GM12878 (cell line): ENCODE data around the gene DMRTC2. TPM values are rescaled to one million over a fixed set of nuclear protein-coding genes. Genes with fewer than 3 reads are reported as not detected.

ENCODE experiments used
- ATAC-seq: fragments of 200-7000 bp; cut with Tn5 transposase; 3 replicates; pipeline ENCODE4 v1.9.1; 2020; ENCODE audit warnings: mild to moderate bottlenecking, moderate library complexity
- BruUV-seq: library from RNA; stranded (reverse); fragments of 400-500 nt; replicated peaks from 2 replicates; lab custom pipeline; 2021; lab: Mats Ljungman, UMichigan
- CTCF ChIA-PET: fragments of 300-600 bp; sonication (Branson Sonifier 250); formaldehyde crosslinking; extraction: SDS; loops from one replicate; lab custom pipeline; 2021; ENCODE audit warnings: inconsistent platforms; lab: Yijun Ruan, JAX
- POLR2A ChIA-PET: fragments of 350-600 bp; formaldehyde crosslinking; extraction: SDS; loops from one replicate; lab custom pipeline; 2021; ENCODE audit warnings: inconsistent platforms; lab: Charles Lee
- RAD21 ChIA-PET: fragments of 300-600 bp; sonication (Branson Sonifier 250); formaldehyde crosslinking; loops from one replicate; lab custom pipeline; 2023; ENCODE audit warnings: antibody characterized with exemption; ENCODE audit not compliant: unreplicated experiment; lab: Charles Lee
- SMC1A ChIA-PET: fragments of 300-600 bp; sonication (Branson Sonifier 250); formaldehyde crosslinking; loops from one replicate; lab custom pipeline; 2023; ENCODE audit not compliant: unreplicated experiment, uncharacterized antibody; lab: Charles Lee
- DNase-seq: peaks from one replicate; pipeline ENCODE4 v3.0.0-alpha.2; 2011; ENCODE audit warnings: low read depth, low spot score
- FAIRE-seq: peaks from 3 replicates; lab custom pipeline; 2011; peaks lifted over from hg19 to GRCh38; lab: Jason Lieb, UNC
- H2AFZ ChIP-seq: 2 replicates; pipeline ENCODE4 v1.6.0; 2011; ENCODE audit warnings: low read depth, low read length, control low read depth; ENCODE audit not compliant: control insufficient read depth
- H3K27ac ChIP-seq: 2 replicates; pipeline ENCODE4 v1.5.1; 2011; ENCODE audit warnings: control low read depth; ENCODE audit not compliant: control insufficient read depth, insufficient read depth
- H3K27me3 ChIP-seq, 2 experiments: replicated peaks in 1 of 2; 2 replicates each; pipeline versions ENCODE4 v1.6.0 to v1.6.1; 2011; ENCODE audit warnings: low read length in 1 of 2; ENCODE audit not compliant: control insufficient read depth in 2 of 2, insufficient read depth in 2 of 2
- H3K36me3 ChIP-seq, 2 experiments: 2 replicates each; pipeline ENCODE4 v1.5.1; 2011; ENCODE audit warnings: low read length in 1 of 2; ENCODE audit not compliant: control insufficient read depth in 2 of 2, insufficient read depth in 2 of 2
- H3K4me1 ChIP-seq: 2 replicates; pipeline ENCODE4 v1.6.1; 2011; ENCODE audit warnings: mild to moderate bottlenecking, low read length, moderate library complexity, mixed read lengths; ENCODE audit not compliant: control insufficient read depth, insufficient read depth
- H3K4me2 ChIP-seq: 2 replicates; pipeline ENCODE4 v1.6.0; 2011; ENCODE audit warnings: control low read depth; ENCODE audit not compliant: control insufficient read depth, insufficient read depth
- H3K4me3 ChIP-seq: fragments of 200-600 bp; sonication (generic); 2 replicates; pipeline ENCODE4 v1.5.1; 2016
- H3K79me2 ChIP-seq: 2 replicates; pipeline ENCODE4 v1.6.0; 2011; ENCODE audit warnings: low read length; ENCODE audit not compliant: control insufficient read depth, insufficient read depth
- H3K9ac ChIP-seq: 2 replicates; pipeline ENCODE4 v1.8.0; 2011; ENCODE audit warnings: low read length, control low read depth, mixed read lengths; ENCODE audit not compliant: control insufficient read depth, insufficient read depth
- H3K9me3 ChIP-seq: replicated peaks from 3 replicates; pipeline ENCODE4 v1.5.1; 2011; ENCODE audit warnings: mild to moderate bottlenecking, low read length; ENCODE audit not compliant: control insufficient read depth, insufficient read depth
- H4K20me1 ChIP-seq: 2 replicates; pipeline ENCODE4 v1.6.0; 2011; ENCODE audit not compliant: control insufficient read depth, insufficient read depth
- E2F4 ChIP-seq: IDR thresholded peaks from 2 replicates; pipeline ENCODE4 v1.6.1; 2012; ENCODE audit warnings: low read depth, low read length, improper control_type of control experiment
- MEF2B ChIP-seq: fragments of 450-650 bp; IDR thresholded peaks from 2 replicates; pipeline ENCODE4 v1.6.1; 2018; ENCODE audit warnings: mild to moderate bottlenecking, moderate library complexity; ENCODE audit not compliant: partially characterized antibody, poor library complexity, severe bottlenecking
- RELB ChIP-seq: fragments of 450-650 bp; IDR thresholded peaks from 2 replicates; pipeline ENCODE4 v1.6.1; 2017; ENCODE audit warnings: low read depth, mild to moderate bottlenecking, moderate library complexity
- SMAD5 ChIP-seq: IDR thresholded peaks from 2 replicates; pipeline ENCODE4 v1.6.1; 2016; ENCODE audit warnings: antibody characterized with exemption, low read depth
- WGBS: methylation state at CpG from one replicate; pipeline ENCODE4 v1.1.6; 2016; ENCODE audit warnings: low lambda C conversion rate; ENCODE audit not compliant: insufficient replicate concordance, insufficient coverage; ENCODE audit errors: missing lambda C conversion rate; 5-methylcytosine and 5-hydroxymethylcytosine counted together
- in situ Hi-C: fragments of 300-500 bp; cut with MboI; formaldehyde crosslinking; loops from 9 replicates; pipeline ENCODE4 v1.14.3; 2018; ENCODE audit warnings: mixed read lengths
- intact Hi-C: fragments of 100-400 bp; cut with micrococcal nuclease; formaldehyde crosslinking; loops from one replicate; pipeline ENCODE4 v1.14.2; 2022; ENCODE audit not compliant: unreplicated experiment
- polyA plus RNA-seq, 11 experiments: library from polyadenylated mRNA; depleted of rRNA in 4 of 11; unstranded in 6 of 11; stranded (reverse) in 5 of 11; fragments of >200 nt; fragmentation: Nextera tagmentation in 4 of 11; fragmentation: Illumina TruSeq in 1 of 11; extraction: Ambion mirVana in 4 of 11; extraction: Trizol in 1 of 11; gene quantifications; 1 replicate in 1 of 11; 2 replicates in 10 of 11; pipeline versions ENCODE4 v1.2.1 to v1.2.3, GENCODE V29; 2011 to 2016; ENCODE audit warnings: inconsistent platforms in 2 of 11, missing spikeins in 2 of 11, low read depth in 1 of 11
- total RNA-seq, 4 experiments: library from RNA; depleted of rRNA in 3 of 4; stranded (reverse); fragments of >200 nt in 3 of 4; fragmentation: Illumina TruSeq in 1 of 4; extraction: Trizol in 1 of 4; gene quantifications; 2 replicates each; pipeline versions ENCODE4 v1.2.1 to v1.2.3, GENCODE V29; 2013 to 2021
- TF ChIP-seq, protein P1 (sequence below): IDR thresholded peaks from 2 replicates; pipeline ENCODE4 v1.6.1; 2012; ENCODE audit warnings: low read length, inconsistent platforms

DMRTC2 gene
- total and polyA plus RNA-seq, 10 of the 15 experiments (the other 5 are each of a cell fraction or from before 2014, with no cell fraction given) = not detected

DNA sequence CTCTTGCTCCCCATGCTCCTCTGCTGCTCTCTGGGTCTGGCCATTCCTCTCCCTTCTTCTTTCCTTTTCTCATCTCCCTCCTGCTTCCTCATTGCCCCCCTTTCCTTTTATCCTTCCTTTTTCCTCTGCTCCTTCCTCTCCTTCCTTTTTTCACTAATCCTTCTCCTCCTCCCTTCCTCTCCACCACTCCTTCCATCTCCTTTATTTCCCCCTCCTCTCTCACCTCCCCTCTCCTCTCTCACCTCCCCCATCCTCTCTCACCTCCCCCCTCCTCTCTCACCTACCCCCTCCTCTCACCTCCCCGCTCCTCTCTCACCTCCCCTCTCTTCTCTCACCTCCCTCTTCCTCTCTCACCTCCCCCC is 51.7 kb downstream of the DMRTC2 start:
- ATAC-seq (no peak), DNase-seq (no peak), FAIRE-seq (no peak)
- no TSS peak for BruUV-seq
- ChIA-PET POLR2A (no interaction called here), RAD21 (no interaction called here), SMC1A (no interaction called here), CTCF (interaction anchor here (0.6 kb wide), 1 partner anchor 230 kb away, joined by 4 read pairs; no protein-coding TSS in a partner anchor)
- Histone ChIP-seq H4K20me1 (no peaks in the 10 kb centered on the region), H3K79me2 (no peaks in the 10 kb centered on the region), H3K4me1 (no peaks in the 10 kb centered on the region), H3K27me3 (no peaks in the 10 kb centered on the region), H3K36me3 (peaks cover 9 to 26% of the 10 kb centered on the region in 2 experiments; a peak in 3 of 4 replicates), H3K27ac (no peak overlapping the region), H3K9me3 (no peaks in the 10 kb centered on the region), H3K4me3 (no peak overlapping the region), H3K4me2 (no peak overlapping the region), H2AFZ (no peak overlapping the region), H3K9ac (no peak overlapping the region)
- in situ Hi-C loops (no loop called here), intact Hi-C loops (no loop called here)
- TF ChIP-seq E2F4 = no peak
- TF ChIP-seq, protein P1, sequence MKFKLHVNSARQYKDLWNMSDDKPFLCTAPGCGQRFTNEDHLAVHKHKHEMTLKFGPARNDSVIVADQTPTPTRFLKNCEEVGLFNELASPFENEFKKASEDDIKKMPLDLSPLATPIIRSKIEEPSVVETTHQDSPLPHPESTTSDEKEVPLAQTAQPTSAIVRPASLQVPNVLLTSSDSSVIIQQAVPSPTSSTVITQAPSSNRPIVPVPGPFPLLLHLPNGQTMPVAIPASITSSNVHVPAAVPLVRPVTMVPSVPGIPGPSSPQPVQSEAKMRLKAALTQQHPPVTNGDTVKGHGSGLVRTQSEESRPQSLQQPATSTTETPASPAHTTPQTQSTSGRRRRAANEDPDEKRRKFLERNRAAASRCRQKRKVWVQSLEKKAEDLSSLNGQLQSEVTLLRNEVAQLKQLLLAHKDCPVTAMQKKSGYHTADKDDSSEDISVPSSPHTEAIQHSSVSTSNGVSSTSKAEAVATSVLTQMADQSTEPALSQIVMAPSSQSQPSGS = no peak
- no peak for TF ChIP-seq MEF2B
- no peak for TF ChIP-seq SMAD5
- TF ChIP-seq RELB = no peak
- WGBS = no CpG with 5 or more reads among the region's 1 CpG
